ENCODE results near the gene ZBTB32. TPM values are rescaled to one million over a fixed set of nuclear protein-coding genes. Genes with fewer than 3 reads are reported as not detected.

Gene ZBTB32
- total RNA-seq, 6 experiments from 2014 or later = not detected

GRCh38 chr19:35710784-35711723, 6.7 kb downstream of the ZBTB32 start:
- Mint-ChIP-seq H3K36me3 (ENCODE audit: low read depth) (no peaks in the 10 kb centered on the region), H3K27me3 (ENCODE audit: insufficient read depth) (peaks cover 5% of the 10 kb centered on the region; the same call in 1 of the 2 replicates), H3K27ac (no peak overlapping the region), H3K9me3 (no peaks in the 10 kb centered on the region), H3K4me1 (ENCODE audit: low read depth) (peaks cover 5% of the 10 kb centered on the region), H3K4me3 (no peak overlapping the region)
- TF ChIP-seq, protein P1, sequence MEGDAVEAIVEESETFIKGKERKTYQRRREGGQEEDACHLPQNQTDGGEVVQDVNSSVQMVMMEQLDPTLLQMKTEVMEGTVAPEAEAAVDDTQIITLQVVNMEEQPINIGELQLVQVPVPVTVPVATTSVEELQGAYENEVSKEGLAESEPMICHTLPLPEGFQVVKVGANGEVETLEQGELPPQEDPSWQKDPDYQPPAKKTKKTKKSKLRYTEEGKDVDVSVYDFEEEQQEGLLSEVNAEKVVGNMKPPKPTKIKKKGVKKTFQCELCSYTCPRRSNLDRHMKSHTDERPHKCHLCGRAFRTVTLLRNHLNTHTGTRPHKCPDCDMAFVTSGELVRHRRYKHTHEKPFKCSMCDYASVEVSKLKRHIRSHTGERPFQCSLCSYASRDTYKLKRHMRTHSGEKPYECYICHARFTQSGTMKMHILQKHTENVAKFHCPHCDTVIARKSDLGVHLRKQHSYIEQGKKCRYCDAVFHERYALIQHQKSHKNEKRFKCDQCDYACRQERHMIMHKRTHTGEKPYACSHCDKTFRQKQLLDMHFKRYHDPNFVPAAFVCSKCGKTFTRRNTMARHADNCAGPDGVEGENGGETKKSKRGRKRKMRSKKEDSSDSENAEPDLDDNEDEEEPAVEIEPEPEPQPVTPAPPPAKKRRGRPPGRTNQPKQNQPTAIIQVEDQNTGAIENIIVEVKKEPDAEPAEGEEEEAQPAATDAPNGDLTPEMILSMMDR (IDR thresholded peaks at IDR 0.05) = no peak
- no peak for DNase-seq

GRCh38 chr19:35712567-35713505, 8.5 kb downstream of the ZBTB32 start:
- no peaks in the 10 kb centered on the region for H3K9me3 Mint-ChIP-seq
- peaks cover 6% of the 10 kb centered on the region; the same call in 1 of the 2 replicates for H3K27me3 Mint-ChIP-seq (ENCODE audit: insufficient read depth)
- no peak for DNase-seq
- no peak overlapping the region for H3K27ac Mint-ChIP-seq
- no peaks in the 10 kb centered on the region for H3K36me3 Mint-ChIP-seq (ENCODE audit: low read depth)
- no peak overlapping the region for H3K4me3 Mint-ChIP-seq
- TF ChIP-seq, protein P1 (IDR thresholded peaks at IDR 0.05) = no peak
- H3K4me1 Mint-ChIP-seq (ENCODE audit: low read depth) = peaks cover 13% of the 10 kb centered on the region

DNA sequence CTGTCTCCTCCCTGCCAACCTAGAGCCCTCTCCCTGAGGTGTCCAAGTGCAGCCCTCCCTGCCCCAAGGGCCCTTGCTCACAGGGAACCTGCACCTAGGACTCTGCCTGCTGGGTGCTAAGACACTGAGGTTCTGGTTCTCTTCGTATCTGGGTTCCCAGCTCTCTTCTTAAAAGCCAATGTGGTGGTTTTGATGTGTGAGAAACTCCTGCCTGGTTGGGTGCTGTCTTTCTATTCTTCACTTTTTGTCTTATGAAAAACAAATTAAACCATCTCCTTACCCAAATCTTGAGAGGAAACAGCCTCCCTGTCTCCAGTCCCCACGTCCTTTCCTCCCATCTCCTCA, 9.1 kb downstream of the ZBTB32 start:
- Mint-ChIP-seq H3K27me3 (ENCODE audit: insufficient read depth) (peaks cover 6% of the 10 kb centered on the region; the same call in 1 of the 2 replicates), H3K9me3 (no peaks in the 10 kb centered on the region), H3K27ac (no peak overlapping the region), H3K4me3 (no peak overlapping the region), H3K4me1 (ENCODE audit: low read depth) (peaks cover 13% of the 10 kb centered on the region), H3K36me3 (ENCODE audit: low read depth) (no peaks in the 10 kb centered on the region)
- no peak for DNase-seq
- TF ChIP-seq, protein P1 (IDR thresholded peaks at IDR 0.05) = no peak

GRCh38 chr19:35713904-35714495, 9.6 kb downstream of the ZBTB32 start:
- TF ChIP-seq, protein P1 (IDR thresholded peaks at IDR 0.05) = no peak
- Mint-ChIP-seq H3K27me3 (ENCODE audit: insufficient read depth) (peaks cover 6% of the 10 kb centered on the region; the same call in 1 of the 2 replicates), H3K36me3 (ENCODE audit: low read depth) (no peaks in the 10 kb centered on the region), H3K27ac (no peak overlapping the region), H3K9me3 (no peaks in the 10 kb centered on the region), H3K4me1 (ENCODE audit: low read depth) (peaks cover 15% of the 10 kb centered on the region), H3K4me3 (no peak overlapping the region)
- DNase-seq = no peak
